DOHH2 (cell line): ENCODE measurements around the gene KIF25.

Experiments
- CTCF ChIP-seq: fragments of 200-600 bp; sonication (generic); IDR thresholded peaks from one replicate; pipeline ENCODE4 v1.5.1; 2014; ENCODE audit warnings: antibody characterized with exemption, mild to moderate bottlenecking, low read depth, low read length; ENCODE audit not compliant: poor library complexity, severe bottlenecking
- EZH2phosphoT487 ChIP-seq: fragments of 200-600 bp; sonication (generic); IDR thresholded peaks from 2 replicates; pipeline ENCODE4 v1.6.1; 2017; ENCODE audit warnings: borderline replicate concordance, mild to moderate bottlenecking, antibody characterized with exemption, low read length, moderate library complexity, mixed read lengths

DNA sequence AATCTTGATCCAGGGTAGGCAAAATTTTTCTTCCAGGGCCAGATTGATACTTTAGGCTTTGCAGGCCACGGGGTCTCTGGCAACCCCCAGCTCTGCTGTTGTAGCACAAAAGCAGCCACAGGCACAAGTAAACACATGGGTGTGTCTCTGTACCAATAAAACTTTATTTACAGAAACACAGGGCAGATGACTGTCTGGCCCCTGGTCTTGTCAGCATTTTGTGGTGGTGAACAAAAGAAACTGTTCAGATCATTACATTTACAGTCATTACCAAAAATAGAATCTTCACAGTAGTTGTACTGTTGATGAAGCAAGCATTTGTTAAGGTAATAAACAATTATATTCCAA lies 45.0 kb upstream of the KIF25 start:
- no peak for TF ChIP-seq CTCF
- no peak for TF ChIP-seq EZH2phosphoT487
